ENCODE results near the gene ADORA3. TPM values are rescaled to one million over a fixed set of nuclear protein-coding genes. Genes with fewer than 3 reads are reported as not detected.
"Not testable (repeated sequence)": the region's sequence is repeated elsewhere in the genome, so short reads cannot be mapped to it uniquely, and the experiment has no call there.

ADORA3 gene
- total RNA-seq (under 1 TPM in 1 of 2 experiments, not detected in 1; 0.62 TPM), polyA plus RNA-seq (not detected), total RNA-seq (0 to 0.21 (median 0) reads per million in 6 experiments)

DNA sequence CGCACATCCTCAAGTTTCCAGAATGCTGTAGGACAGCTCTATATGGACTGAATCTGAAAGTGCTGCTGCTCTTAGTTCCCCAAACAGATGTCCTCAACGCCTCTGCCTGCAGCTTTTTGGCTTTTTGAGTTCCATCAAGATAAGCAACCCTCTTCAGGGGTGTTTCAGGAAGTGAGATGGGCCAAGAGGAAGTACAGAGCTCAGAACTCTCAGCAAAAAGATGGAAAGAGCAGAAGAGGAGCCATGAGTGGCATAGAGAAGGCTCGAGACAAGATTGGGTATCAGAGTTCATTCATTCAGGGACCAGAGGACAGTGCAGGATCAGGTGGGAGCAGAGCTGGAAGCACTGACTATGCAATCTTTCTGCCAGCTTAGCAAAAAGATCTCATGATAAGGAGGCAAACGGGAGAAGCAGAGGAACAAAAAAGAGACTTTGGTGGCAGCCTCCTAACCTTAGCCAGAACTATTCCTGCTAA lies at the start of gene ADORA3, which contains the start of gene TMIGD3:
Gene ADORA3 (minus strand): TSS at position 49 of the 476 bp plus-strand sequence. CDS start 279 bp downstream, outside the sequence.
Gene TMIGD3 (minus strand): TSS at position 49 of the 476 bp plus-strand sequence. CDS start 279 bp downstream, outside the sequence.
- Mint-ChIP-seq H3K27me3 (no peaks in the 10 kb centered on the region), H3K36me3 (no peaks in the 10 kb centered on the region), H3K9me3 (no peaks in the 10 kb centered on the region), H3K4me1 (peaks cover 31 to 68% (median 60%) of the 10 kb centered on the region in 4 donors), H3K27ac (peak within 1 kb of the TSS; percentile 2 to 92 (median 65)), H3K4me3 (peak within 1 kb of the TSS in 9 of 10 donors; percentile 16 to 73 (median 40))
- no peak for ATAC-seq
- POLR2A ChIA-PET: interaction anchor here (0.8 to 1.5 kb wide), 4 partner anchors 13 to 307 kb away, joined by 3 to 7 read pairs (median 3); no protein-coding TSS in a partner anchor
- no peak for DNase-seq

GRCh38 chr1:111553196-111553595 lies 49.8 kb upstream of the ADORA3 start:
- H3K36me3 Mint-ChIP-seq: no peaks in the 10 kb centered on the region
- no peak for ATAC-seq
- no peak for DNase-seq
- H3K27ac Mint-ChIP-seq: no peak overlapping the region
- no peaks in the 10 kb centered on the region for H3K9me3 Mint-ChIP-seq
- H3K4me3 Mint-ChIP-seq: no peak overlapping the region
- peaks cover 0 to 4% (median 0%) of the 10 kb centered on the region in 5 donors for H3K27me3 Mint-ChIP-seq
- POLR2A ChIA-PET: no interaction called here
- peaks cover 0 to 6% (median 0%) of the 10 kb centered on the region in 4 donors for H3K4me1 Mint-ChIP-seq

- Mint-ChIP-seq H3K36me3 (no peaks in the 10 kb centered on the region), H3K27me3 (peaks cover 0 to 4% (median 0%) of the 10 kb centered on the region in 5 donors), H3K4me3 (no peak overlapping the region), H3K4me1 (peaks cover 0 to 6% (median 0%) of the 10 kb centered on the region in 4 donors), H3K27ac (no peak overlapping the region), H3K9me3 (no peaks in the 10 kb centered on the region)
- POLR2A ChIA-PET: no interaction called here
- DNase-seq (no peak), ATAC-seq (no peak)
Observed at GRCh38 chr1:111552587-111552986, 49.2 kb upstream of the ADORA3 start.

DNA sequence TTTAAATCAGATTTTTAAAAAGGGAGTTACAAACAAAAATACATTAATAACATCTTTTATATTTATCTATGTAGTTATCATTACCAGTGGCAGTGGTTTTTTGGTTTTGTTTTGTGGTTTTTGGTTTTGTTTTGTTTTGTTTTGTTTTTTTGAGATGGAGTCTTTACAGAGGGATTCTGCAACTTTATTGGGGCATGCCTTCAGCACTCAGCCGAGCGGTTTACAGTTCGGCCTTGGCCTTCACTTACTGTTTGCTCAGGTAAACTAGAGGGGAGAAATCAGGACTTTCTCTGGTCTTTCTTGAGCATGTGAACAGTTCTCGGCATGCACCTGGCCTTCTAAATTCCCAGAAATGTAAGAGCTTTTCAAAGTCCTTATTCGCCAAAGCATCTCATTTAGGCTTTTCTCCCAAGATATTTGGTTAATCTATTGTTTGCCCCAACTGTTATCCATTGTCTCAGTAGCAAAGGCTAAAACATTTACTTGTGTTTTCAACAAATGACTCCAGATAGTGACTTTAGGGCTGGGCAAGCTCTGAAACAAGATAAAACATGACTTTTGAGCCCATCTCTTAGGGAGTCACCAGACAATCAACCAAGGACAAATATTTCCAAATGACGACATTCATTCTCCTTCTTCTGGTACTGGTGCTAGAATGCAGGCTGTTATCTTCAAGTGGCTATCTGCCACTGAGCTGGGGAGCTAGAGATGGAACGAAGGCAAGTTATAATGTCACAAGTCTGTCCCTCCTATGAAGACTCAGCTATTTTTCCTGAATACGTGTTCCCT lies 48.4 kb upstream of the ADORA3 start:
- POLR2A ChIA-PET: no interaction called here
- DNase-seq: no peak
- Mint-ChIP-seq H3K27me3 (peaks cover 0 to 4% (median 0%) of the 10 kb centered on the region in 5 donors), H3K4me3 (no peak overlapping the region), H3K27ac (no peak overlapping the region), H3K9me3 (no peaks in the 10 kb centered on the region), H3K36me3 (no peaks in the 10 kb centered on the region), H3K4me1 (peaks cover 0 to 6% (median 0%) of the 10 kb centered on the region in 4 donors)
- no peak for ATAC-seq

GRCh38 chr1:111547786-111548185 lies 44.4 kb upstream of the ADORA3 start:
- DNase-seq, POLR2A ChIA-PET, H3K36me3 Mint-ChIP-seq, H3K27me3 Mint-ChIP-seq, H3K4me1 Mint-ChIP-seq, H3K27ac Mint-ChIP-seq, H3K4me3 Mint-ChIP-seq, ATAC-seq: not testable (repeated sequence)
- H3K9me3 Mint-ChIP-seq: peaks cover 0 to 12% (median 0%) of the 10 kb centered on the region in 9 donors

DNA sequence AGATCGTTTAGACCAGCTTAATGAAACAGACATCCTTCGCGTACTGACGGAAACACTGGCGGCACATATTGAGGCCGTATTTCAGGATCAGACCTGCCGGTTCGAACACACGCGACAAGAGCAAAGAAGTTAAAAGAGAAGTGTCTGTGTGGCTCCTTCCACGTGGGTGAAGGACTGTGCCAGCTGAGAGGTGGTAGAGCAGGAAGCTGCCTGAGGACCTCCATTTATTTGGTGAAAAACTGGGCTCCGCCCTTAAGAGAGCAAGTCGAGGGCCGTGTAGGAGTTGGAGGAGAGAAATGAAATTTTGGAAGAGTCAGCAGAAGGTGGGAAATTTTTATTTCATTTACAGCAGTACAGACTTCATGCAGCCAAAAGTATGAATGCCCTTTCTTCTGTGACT lies 38.8 kb upstream of the ADORA3 start:
- H3K4me1 Mint-ChIP-seq: peaks cover 0 to 4% (median 0%) of the 10 kb centered on the region in 4 donors
- peaks cover 0 to 12% (median 0%) of the 10 kb centered on the region in 9 donors for H3K9me3 Mint-ChIP-seq
- H3K36me3 Mint-ChIP-seq: peaks cover 0 to 5% (median 5%) of the 10 kb centered on the region in 3 donors
- H3K4me3 Mint-ChIP-seq: no peak overlapping the region
- peaks cover 0 to 1% (median 0%) of the 10 kb centered on the region in 5 donors for H3K27me3 Mint-ChIP-seq
- DNase-seq (no peak), ATAC-seq (no peak)
- POLR2A ChIA-PET: no interaction called here
- no peak overlapping the region for H3K27ac Mint-ChIP-seq

GRCh38 chr1:111541721-111542120 lies 38.3 kb upstream of the ADORA3 start:
- Mint-ChIP-seq H3K4me1 (peaks cover 0 to 4% (median 0%) of the 10 kb centered on the region in 4 donors), H3K9me3 (peaks cover 0 to 12% (median 0%) of the 10 kb centered on the region in 9 donors), H3K27me3 (peaks cover 0 to 3% (median 1%) of the 10 kb centered on the region in 5 donors), H3K4me3 (no peak overlapping the region), H3K36me3 (peaks cover 0 to 5% (median 5%) of the 10 kb centered on the region in 3 donors), H3K27ac (no peak overlapping the region)
- DNase-seq: no peak
- ATAC-seq: no peak
- POLR2A ChIA-PET: no interaction called here

DNA sequence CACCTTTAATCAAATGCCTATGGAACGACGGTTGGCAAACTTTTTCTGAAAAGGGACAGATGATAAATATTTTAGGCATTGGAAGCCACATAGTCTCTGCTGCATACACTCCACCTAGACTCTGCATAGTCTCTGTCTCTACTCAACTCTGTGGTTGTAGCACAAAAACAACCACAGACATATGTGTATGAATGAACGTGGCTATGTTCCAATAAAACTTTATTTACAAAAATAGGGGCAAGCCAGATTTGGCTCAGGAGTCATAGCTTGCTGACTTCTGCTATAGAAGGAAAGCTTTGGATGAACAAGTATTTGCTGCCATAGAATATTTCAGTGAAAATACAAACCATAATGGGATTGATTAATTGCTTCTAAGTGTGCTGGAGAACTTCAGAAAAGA lies 37.5 kb upstream of the ADORA3 start:
- H3K9me3 Mint-ChIP-seq: peaks cover 0 to 10% (median 0%) of the 10 kb centered on the region in 9 donors
- ATAC-seq (no peak), DNase-seq (no peak)
- H3K27ac Mint-ChIP-seq: peak overlapping the region in 1 of 10 donors; percentile 19
- H3K4me3 Mint-ChIP-seq: no peak overlapping the region
- peaks cover 0 to 3% (median 1%) of the 10 kb centered on the region in 5 donors for H3K27me3 Mint-ChIP-seq
- peaks cover 0 to 4% (median 0%) of the 10 kb centered on the region in 4 donors for H3K4me1 Mint-ChIP-seq
- POLR2A ChIA-PET: no interaction called here
- peaks cover 0 to 5% (median 5%) of the 10 kb centered on the region in 3 donors for H3K36me3 Mint-ChIP-seq

DNA sequence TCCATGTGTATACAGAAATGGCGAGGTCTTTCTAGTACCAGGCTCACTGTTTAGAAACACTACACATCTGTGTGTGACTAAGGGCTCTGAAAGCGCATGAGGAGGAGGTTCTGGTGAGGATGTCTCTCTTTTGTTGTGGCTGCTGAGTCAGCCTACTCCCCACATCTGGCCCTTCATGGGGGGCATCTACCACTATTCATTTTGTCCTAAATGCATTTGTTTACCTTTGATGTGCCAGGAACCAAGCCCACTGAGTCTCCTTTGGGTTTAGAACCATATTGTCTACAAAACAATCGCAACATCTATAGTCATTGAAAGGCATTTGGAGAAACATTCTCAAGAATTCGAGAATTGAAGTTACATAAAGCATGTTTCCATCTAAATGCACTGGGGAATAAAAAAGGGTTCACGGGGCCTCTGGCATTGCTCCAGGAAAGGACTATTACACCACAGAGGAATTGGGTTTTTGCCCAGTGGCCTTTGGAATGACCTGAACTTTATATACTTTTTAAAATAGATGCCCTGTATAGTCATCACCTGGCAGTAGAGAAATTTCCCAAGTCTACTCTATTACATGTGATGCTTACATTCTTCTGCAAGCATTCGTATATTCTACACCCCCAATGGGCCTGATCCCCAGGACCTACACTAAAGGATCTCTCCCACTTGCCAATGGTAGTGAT lies 35.1 kb upstream of the ADORA3 start:
- ATAC-seq: no peak
- DNase-seq: no peak
- H3K4me1 Mint-ChIP-seq: peaks cover 0 to 4% (median 0%) of the 10 kb centered on the region in 4 donors
- POLR2A ChIA-PET: no interaction called here
- H3K27ac Mint-ChIP-seq: no peak overlapping the region
- no peak overlapping the region for H3K4me3 Mint-ChIP-seq
- no peaks in the 10 kb centered on the region for H3K9me3 Mint-ChIP-seq
- no peaks in the 10 kb centered on the region for H3K36me3 Mint-ChIP-seq
- H3K27me3 Mint-ChIP-seq: peaks cover 0 to 3% (median 1%) of the 10 kb centered on the region in 5 donors

- H3K27me3 Mint-ChIP-seq: peaks cover 0 to 3% (median 1%) of the 10 kb centered on the region in 5 donors
- no peak overlapping the region for H3K27ac Mint-ChIP-seq
- H3K4me3 Mint-ChIP-seq: no peak overlapping the region
- POLR2A ChIA-PET: no interaction called here
- no peaks in the 10 kb centered on the region for H3K4me1 Mint-ChIP-seq
- no peak for ATAC-seq
- DNase-seq: no peak
- peaks cover 0 to 3% (median 0%) of the 10 kb centered on the region in 3 donors for H3K36me3 Mint-ChIP-seq
- H3K9me3 Mint-ChIP-seq: peaks cover 0 to 3% (median 0%) of the 10 kb centered on the region in 9 donors
Observed at GRCh38 chr1:111535256-111536191, 32.1 kb upstream of the ADORA3 start.

GRCh38 chr1:111520053-111520452 lies 16.6 kb upstream of the ADORA3 start:
- H3K4me1 Mint-ChIP-seq: peaks cover 17 to 41% (median 35%) of the 10 kb centered on the region in 4 donors

More at GRCh38 chr1:111520053-111520452, 16.6 kb upstream of the ADORA3 start:
- Mint-ChIP-seq H3K27me3 (no peaks in the 10 kb centered on the region), H3K4me3 (no peak overlapping the region), H3K9me3 (no peaks in the 10 kb centered on the region), H3K27ac (peak overlapping the region in 1 of 10 donors; percentile 90), H3K36me3 (peaks cover 0 to 3% (median 0%) of the 10 kb centered on the region in 3 donors)
- ATAC-seq (no peak), DNase-seq (no peak)
- POLR2A ChIA-PET: interaction anchor here (1.2 to 1.6 kb wide), 2 partner anchors 12 to 13 kb away, joined by 3 to 4 read pairs; no protein-coding TSS in a partner anchor

All from naive thymus-derived CD8-positive, alpha-beta T cell (primary cell).